GM18511 (cell line): Measurements from ENCODE around the gene PPP2R5B.

Experiments
- ATAC-seq: cut with Tn5 transposase; IDR thresholded peaks from one replicate; pipeline ENCODE4 v1.9.1; 2021; ENCODE audit warnings: mild to moderate bottlenecking, moderate library complexity; ENCODE audit not compliant: unreplicated experiment

The PPP2R5B gene

DNA sequence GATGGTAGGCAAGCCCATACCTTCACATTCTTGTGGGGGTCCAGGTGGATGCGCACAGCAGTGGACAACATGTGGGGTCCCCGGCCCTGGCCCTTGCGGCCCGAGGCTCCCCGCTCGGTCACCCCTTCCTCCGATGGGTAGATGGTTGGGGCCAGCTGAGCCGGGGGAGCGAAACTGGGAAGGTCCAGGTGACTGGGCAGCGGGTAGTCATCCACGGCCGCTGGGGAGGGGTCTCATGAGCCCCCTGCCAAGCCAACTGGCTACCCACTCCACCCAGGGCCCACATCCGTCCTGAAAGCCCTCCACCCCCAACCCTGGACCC lies 18.2 kb upstream of the PPP2R5B start:
- no peak for ATAC-seq

DNA sequence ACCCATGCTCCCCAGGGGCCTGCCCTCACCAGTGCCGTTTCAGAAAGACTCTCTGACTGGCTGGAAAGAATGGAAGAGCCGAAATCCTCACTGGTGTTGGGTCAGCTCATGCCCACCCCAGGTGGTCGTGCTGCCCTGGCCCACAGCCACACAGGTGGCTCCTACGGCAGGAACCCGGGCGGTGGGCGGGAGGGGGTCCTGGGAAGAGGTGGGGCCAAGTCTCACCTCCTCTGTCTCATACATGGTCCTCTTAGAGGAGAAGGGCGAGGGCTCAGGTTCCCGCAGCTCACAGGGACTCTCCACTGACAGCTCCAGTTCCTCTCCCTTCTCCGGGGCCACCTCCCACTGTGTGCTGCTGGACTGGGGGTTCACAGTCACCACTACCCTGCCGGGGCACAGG lies 15.7 kb upstream of the PPP2R5B start:
- no peak for ATAC-seq

DNA sequence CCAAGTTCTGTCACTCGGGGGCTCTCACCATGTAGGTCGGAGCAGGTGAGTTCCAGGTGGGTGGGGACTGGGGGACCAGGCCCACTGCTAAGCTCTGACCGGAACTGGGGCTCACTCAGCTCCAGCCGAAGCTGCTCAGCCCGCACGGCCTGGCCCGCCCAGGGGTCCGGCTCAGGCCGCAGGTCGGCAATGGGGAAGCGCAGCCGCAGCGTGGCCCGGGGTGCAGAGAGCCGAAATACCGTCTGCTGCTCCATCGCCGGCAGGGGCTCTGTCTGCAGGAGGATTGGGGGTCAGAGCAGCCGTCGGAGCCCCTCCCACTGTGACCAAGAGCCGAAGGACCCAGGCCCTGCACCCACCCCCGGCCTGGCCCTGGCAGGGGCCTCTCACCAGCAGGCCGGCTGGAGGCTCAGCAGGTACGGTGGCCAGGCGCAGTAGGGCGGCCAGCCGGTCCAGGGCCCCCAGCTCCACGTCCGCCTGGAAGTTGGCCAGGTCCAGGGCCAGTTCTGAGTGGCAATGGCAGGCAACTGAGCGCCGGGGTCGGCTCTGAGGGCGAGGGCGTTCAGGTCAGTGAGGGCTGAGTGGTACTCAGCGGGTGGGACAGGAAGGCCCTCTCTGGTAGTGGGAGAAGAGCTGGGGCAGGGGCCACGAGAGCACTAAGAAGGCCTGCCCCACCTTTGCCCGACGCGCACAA lies 14.7 kb upstream of the PPP2R5B start:
- ATAC-seq: no peak

DNA sequence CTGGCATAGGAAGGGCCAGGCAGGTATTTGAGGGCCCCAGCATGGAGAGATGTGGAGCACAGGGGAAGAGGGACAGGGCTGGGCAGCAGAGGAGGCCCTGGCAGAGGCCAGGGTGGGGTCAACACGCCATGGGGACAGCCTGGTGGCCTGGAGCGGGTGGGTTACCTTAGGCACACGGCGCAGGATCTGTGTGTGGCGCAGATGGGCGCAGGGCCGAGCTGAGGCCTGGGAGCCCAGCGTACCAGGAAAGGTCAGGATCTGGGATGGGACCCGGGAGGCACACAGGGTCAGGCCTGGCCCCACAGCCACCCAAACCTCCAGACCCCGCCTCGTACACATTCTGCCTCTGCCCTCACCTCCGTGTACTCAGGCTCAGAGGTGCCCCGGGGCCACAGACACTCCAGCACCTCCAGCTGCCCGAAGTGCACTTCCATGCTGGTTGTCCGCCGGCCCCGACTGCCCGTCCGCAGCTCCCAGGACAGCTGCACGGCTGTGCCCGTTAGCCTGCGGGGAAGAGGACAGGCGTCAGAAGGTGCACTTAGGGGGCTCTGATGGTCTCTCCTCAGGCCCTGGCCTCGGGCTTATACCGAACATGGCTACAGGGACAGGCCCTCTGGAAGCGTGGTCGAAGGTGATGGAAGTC lies 13.9 kb upstream of the PPP2R5B start:
- ATAC-seq: no peak

DNA sequence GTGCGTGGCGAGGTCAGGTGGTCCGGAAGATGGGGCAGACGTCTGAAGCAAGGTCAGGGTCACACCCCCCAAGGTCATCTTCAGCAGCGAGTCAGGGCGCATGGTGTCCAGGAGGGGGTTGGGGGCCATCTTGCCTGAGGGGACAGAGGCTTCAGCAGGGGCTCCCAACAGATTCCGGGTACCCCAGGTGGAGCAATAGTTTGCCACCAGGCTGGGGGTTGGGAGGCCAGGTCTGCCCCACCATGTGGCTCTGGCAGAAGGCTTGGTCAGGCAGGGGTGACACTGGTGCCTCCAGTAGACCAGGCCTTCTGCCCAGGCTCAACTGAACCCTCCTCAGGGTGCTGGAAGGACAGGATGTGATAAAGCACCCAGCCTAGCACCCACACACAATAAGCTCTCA lies 13.3 kb upstream of the PPP2R5B start:
- ATAC-seq: no peak

DNA sequence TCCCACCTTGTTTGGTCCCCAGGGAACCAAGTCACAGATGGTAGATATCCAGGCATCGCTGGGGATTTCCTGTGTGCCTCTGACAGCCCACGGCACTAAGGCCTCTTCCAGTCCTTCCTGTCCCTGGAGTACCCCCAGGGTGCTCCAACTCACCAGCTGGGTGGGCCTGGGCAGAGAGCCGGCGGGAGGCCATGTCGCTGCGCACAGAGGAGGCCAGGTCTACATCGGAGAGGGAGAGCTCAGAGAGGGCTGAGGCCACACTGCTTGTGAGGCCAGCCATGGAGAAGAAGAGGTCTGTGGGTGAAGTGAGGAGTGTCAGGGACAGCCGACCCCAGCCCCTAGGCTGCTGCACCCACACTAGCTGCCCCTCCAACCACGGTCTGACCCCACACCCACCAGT lies 12.8 kb upstream of the PPP2R5B start:
- ATAC-seq: no peak

DNA sequence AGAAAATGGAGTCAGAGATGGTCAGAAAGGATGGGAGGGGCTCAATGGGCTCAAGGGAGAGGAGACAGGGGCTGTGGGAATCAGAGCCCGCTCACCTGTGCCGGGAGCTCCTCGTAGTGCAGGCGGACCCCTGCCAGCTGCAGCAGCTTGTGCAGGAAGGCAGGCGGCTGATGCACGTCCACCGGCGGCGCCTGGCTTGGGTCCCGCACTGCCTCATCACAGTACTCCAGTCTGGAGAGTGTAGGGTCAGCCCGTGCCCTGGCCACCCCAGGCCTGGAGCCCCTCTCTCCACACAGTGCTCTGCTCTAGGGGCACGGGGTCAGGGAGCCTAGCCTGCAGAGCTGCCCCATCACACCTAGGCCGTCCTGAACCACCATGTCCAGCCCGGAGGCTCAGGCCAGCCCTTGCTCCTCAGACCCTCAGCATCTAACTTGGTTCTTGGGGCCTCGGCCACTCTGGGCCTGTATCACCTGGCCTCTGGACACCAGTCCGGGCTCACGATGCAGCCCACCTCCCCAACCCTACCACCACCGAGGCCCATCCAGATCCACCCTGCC lies 11.2 kb upstream of the PPP2R5B start:
- no peak for ATAC-seq

DNA sequence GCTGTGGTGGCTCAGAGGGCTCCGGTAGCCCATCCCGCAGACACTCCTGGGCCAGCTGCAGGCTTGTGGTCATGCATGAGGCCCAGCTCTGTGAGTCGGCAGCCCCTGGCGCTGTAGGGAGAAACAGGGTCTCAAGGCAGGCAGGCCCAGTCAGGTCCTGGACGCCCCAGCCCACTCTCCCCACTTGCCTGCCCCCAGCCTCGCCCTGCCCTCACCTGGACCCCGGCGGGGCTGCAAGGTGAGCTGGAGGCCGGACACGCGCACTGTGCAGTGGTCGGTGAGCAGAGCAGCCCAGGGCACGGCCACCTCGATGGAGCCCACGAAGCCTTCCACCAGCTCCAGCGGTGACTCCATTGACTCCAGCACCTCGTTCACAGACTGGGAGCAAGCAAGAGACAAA lies 10.4 kb upstream of the PPP2R5B start:
- no peak for ATAC-seq

DNA sequence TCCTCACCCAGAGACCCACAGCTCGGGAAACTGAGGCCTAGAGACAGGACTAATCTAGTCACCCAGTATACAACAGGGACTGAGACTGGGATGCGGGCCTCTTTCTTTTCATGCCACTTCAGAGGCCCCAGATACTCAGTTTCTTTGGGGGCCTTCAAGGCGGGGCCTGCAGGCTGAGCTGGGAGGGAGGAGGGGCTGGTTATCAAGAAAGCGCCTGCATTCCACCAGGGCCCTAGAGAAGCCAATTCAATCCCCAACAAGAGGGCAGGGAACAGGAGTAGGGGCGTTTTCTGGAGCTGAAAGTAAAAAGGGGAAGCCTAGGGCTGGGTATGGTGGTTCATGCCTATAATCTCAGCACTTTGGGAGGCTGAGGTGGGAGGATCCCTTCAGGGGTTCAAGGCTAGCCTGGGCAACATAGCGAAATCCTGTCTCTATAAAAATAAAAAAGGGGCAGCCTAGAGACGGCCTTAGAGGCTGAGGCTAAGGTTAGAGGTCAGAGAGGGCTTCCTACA lies 9.1 kb upstream of the PPP2R5B start:
- no peak for ATAC-seq

DNA sequence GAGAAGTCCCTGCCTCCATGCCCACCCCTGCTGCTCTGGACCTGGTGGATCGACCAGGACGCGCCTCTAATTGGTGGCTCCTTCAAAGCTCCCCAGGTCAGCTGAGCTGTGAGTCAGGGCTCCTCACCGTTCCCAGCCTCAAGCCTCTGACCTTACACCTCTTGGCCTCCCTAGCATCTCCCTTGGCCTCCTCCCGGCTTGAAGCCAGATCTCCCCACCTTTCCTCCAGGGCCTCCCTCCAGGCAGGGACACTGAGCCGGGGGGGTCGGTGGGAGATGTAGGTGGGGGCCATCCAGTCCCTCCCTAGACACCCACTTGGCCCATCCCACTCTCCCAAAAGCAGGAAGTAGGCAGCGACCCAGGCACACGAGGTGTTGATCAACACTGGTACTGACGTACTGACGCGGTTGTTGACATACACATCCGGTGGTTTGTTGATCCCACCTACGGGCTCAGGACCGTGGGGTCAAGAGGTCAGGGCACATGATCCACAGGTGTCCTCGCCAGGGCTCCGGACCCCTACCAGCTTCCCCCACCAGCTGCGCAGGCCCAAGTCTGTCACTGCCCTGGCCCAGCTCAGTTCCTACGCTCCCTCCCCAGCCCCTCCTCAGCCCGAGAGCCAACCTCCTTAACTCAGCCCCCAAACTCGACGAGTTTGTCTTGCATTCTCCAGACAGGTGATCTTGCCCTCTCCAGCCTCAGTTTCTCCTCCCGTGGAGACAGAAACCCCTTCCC lies 8.3 kb upstream of the PPP2R5B start:
- ATAC-seq: no peak

DNA sequence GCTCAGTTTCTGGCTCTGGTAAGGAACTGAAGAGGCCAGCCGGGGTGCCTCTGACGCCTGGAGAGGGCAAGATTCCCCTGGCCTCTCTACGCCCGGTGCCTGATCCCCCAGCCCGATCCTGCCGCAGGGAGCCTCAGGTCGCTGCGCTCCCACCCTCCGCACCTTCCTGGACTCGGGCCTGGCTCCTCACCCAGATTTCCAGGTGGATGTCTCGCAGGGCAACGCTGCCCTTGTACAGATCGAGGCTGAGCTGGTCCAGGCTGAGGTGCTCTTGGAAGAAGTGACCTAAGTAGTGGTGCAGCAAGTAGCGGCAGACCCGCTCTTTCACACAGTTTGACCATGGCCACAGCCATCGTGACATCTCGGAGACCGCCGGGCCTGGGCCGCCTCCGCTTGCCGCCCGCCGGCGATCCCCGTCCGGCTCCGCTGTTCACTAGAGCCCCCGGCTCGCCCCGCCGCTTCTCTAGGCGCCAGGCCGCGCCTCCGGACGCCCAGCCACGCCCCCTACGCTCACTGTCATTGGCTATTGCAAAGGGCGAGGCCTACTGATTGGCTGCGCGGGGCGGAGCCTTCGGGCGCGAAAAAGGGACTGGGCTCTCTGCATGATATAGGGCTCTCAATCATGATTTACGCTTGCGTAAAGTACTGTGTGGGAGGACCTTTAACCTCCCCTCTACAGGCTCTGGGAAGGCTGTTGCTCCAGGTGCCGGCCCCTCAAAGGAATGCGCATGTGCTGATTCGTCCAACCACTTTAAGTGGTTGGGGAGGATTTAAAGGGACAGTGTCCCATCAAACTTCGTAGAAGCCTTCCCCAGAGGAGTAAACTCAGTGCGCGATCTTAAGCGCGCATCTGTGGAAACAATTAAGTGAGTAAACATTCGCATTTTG lies 7.5 kb upstream of the PPP2R5B start, which contains the start of gene ATG2A:
Gene ATG2A, minus strand, starts transcription at position 435 of the 888 bp plus-strand sequence. Its CDS starts 74 bp downstream, at position 361.
- peak; percentile 96 for ATAC-seq

DNA sequence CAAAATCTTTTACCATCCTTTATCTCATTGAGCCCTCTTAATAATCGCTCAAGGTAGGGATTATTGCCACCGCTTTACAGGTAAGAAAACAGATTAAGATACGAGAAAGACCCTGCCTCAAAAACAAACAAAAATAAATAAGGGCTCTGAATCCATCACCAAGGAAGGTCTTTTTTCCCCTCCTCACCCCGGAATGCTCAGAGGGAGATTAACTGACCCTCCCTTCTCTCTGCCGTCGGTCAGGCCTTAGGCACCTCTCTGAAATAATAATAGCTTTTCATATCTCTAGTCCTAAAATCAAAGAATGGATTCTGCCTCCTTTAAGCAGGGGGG lies 6.9 kb upstream of the PPP2R5B start:
- ATAC-seq: no peak

DNA sequence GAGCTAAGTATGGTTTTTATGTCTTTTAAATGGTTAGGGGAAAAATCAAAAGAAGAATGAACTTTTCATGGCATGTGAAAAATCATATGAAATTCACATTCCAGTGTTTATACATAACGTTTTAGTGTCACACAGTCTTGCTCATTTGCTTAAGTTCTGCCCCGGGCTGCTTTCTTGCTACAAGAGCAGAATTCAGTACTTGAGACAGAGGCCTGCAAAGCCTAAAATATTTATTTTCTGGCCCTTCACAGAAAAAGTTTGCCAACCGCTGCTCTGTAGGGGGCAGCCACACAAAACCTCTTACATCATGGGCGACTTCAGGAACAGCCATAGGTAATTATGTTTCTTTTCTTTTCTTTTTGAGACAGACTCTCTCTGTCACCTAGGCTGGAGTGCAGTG lies 6.5 kb upstream of the PPP2R5B start:
- ATAC-seq: no peak

DNA sequence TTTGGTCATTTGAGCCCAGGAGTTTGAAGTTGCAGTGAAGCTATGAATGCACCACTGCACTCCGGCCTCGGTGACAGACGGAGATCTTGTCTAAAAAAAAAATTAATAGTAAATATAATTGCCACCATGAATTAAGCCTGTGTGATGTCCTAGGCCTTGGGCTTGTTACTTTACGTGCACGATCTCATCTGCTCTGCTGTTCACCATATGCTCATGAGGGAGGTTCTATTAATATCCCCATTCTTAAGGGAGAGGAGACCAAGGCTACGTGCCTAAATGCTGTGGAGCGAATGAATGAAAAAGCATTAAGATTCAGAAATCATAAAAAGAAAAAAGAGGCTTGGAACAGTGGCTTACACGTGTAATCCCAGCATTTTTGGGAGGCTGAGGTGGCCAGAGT lies 4.9 kb upstream of the PPP2R5B start:
- no peak for ATAC-seq

DNA sequence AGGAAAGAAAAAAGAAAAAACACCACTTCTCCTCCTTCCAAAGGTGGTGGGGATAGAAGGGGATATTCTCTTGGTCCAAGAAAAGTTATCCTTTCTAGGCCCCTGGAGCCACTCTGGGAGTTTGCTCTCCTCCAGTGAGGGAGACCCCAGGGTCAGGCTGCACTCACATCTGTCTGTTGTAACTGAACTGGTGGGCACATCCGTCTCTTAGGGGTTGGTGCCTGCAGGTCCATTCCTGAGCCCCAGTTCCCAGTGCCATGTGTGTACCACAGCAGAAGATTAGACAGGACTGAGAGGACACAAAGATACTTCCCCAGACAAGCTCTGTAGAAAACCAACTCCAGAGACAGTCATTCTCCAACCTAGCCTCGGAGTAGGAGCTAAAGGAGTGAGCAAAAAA lies 4.4 kb upstream of the PPP2R5B start:
- ATAC-seq: no peak

DNA sequence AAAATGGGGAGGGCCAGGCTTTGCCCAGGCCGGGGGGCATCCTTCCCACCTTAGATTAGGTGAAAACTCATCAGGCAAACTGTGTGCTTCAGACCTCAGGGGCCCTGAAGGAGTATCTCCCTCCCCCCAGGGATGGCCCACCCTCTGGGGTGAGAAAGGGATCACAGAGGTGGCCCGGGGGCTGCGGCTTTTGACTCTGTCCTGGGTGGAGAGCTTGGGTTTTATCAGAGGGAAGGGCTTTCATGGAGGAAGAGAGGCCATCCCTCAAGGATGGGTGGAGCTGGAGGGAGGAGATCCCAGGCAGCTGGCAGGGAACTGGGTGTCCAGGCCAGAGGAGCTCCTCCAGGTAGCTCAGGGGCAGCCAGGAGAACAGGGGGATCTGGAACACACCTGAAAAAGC lies 3.1 kb upstream of the PPP2R5B start:
- ATAC-seq: no peak

DNA sequence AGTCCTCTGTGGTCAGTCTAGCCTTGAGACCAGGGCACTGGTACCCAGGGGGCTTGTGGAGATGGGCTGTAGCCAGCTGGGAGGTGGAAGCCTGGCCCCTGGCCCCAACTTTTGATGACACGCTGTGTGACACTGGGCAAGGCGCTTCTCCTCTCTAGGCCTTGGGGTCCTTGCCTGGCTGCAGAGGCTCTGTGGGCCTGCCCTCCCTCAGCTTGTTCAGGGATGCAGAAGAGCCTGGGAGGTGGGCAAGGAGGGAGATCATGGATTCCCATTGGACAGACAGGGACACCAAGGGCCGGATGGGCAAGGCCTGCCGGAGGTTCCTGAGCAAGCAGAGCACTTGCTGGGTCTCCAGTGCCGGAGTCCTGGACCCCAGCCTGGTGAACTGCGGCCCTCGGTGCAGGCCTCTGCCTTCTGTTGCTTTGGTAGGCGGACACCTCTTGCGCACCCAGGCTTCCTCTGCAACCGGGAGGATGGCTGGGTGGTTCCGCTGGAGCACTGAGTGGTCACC lies 1.3 kb upstream of the PPP2R5B start:
- ATAC-seq: no peak

DNA sequence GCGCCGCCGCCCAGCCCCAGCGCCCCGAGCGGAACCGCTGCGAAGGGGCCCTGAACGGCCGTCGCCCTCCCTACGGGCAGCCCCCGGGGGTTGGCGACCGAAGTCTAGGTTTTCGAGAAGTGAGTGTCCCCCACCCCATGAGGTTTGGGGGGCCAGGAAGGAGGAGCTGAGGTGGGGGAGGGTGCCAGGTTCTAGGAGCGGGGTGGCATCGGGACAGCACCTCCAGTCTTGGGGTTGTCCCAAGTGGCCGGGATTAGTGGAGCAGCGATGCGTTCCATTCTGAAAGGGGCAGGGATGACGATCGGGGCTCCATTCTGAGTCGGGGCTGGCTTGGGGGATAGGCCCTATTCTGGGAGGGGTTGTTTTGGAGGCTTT lies 408 bp downstream of the PPP2R5B start:
- no peak for ATAC-seq

DNA sequence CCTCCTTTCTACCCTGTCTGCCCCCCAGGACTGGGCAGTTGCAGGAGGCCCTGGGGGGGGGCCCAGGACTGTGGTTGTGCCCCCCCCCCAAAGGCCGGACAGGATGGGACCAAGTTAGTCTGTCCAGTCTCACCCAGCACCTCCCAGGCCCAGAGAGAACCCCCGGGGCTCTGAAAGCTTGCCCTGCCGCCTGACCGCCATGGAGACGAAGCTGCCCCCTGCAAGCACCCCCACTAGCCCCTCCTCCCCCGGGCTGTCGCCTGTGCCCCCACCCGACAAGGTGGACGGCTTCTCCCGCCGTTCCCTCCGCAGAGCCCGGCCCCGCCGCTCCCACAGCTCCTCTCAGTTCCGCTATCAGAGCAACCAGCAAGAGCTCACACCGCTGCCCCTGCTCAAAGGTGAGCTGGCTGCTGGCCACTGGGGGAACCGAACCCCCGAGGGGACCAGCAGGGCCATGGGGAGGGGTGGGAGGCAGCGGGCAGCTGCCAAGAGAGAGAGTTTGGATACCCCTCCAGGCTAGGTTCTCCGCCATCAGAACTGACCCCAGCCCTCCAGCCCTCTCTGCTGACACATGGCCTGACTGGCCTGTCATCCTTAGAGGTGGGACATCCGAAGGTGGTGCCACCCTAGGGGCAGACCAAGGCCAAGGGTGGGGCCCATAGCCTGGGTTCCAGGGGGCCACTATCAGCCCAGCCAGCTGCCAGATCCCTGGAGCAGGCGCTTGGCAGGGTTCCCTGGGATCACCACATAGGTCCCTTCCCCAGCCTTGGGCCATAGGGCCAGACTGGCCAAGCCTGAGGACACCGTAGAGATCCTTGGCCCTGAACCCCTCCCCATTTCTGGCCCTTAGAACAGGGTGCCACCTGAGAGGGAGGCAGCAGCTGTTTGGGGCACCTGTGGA lies 1.3 kb downstream of the PPP2R5B start:
- no peak for ATAC-seq

DNA sequence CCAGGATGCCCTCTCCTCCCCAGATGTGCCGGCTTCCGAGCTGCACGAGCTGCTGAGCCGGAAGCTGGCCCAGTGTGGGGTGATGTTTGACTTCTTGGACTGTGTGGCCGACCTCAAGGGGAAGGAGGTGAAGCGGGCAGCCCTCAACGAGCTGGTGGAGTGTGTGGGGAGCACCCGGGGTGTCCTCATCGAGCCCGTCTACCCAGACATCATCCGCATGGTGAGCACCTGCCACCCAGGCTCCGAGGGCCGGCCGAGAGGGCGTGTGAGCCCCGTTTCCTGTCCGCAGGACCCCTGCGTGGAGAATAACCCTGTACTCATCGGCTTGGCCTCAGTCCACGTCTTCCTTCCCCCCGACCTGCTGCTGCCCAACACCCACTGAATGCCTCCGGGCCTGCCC lies 2.2 kb downstream of the PPP2R5B start:
- ATAC-seq: no peak
